Superior temporal gyrus (tissue), 1 donor: ENCODE measurements around the gene SHTN1.

Source experiments
- DNase-seq: peaks from one replicate; pipeline ENCODE4 v3.0.0-alpha.2; 2016; ENCODE audit errors: extremely low spot score

The SHTN1 gene

GRCh38 chr10:117005026-117005526 is at the start of gene SHTN1:
TSS of gene SHTN1 (minus strand) at chr10:117005187. CDS start at chr10:117005079, 108 bp downstream.
- peak; percentile 80 for DNase-seq

GRCh38 chr10:117053482-117053881 is 48.5 kb upstream of the SHTN1 start:
- no peak for DNase-seq

GRCh38 chr10:117047947-117048346 is 43.0 kb upstream of the SHTN1 start:
- no peak for DNase-seq

- DNase-seq: no peak
These were observed 11.3 kb upstream of the SHTN1 start for GRCh38 chr10:117016266-117016665.

GRCh38 chr10:117014835-117015234 is 9.8 kb upstream of the SHTN1 start:
- no peak for DNase-seq

GRCh38 chr10:117007080-117007479 is 2.1 kb upstream of the SHTN1 start:
- DNase-seq: peak; percentile 8

- DNase-seq: peak; percentile 71
These were observed 604 bp upstream of the SHTN1 start for GRCh38 chr10:117005527-117006055.

GRCh38 chr10:117004227-117005025 is 561 bp downstream of the SHTN1 start:
- DNase-seq: peak; percentile 80

- DNase-seq: peak; percentile 40
These were observed 1.7 kb downstream of the SHTN1 start for GRCh38 chr10:117003336-117003735.

- DNase-seq: peak; percentile 38
These were observed 2.8 kb downstream of the SHTN1 start for GRCh38 chr10:117002206-117002605.

GRCh38 chr10:117001144-117001543 is 3.8 kb downstream of the SHTN1 start:
- no peak for DNase-seq

GRCh38 chr10:117000580-117000979 is 4.4 kb downstream of the SHTN1 start:
- DNase-seq: peak; percentile 74

GRCh38 chr10:116998172-116998571 is 6.8 kb downstream of the SHTN1 start:
- DNase-seq: no peak

GRCh38 chr10:116997015-116997414 is 8.0 kb downstream of the SHTN1 start:
- peak; percentile 29 for DNase-seq

GRCh38 chr10:116995648-116996047 is 9.3 kb downstream of the SHTN1 start:
- peak; percentile 36 for DNase-seq

GRCh38 chr10:116994113-116994890 is 10.7 kb downstream of the SHTN1 start:
- DNase-seq: no peak

GRCh38 chr10:116993610-116994009 is 11.4 kb downstream of the SHTN1 start:
- no peak for DNase-seq

- DNase-seq: peak; percentile 42
These were observed 12.8 kb downstream of the SHTN1 start for GRCh38 chr10:116992183-116992582.

- no peak for DNase-seq
These were observed 14.6 kb downstream of the SHTN1 start for GRCh38 chr10:116990276-116990800.

GRCh38 chr10:116989439-116989838 is 15.5 kb downstream of the SHTN1 start:
- DNase-seq: peak; percentile 57

GRCh38 chr10:116988311-116988710 is 16.7 kb downstream of the SHTN1 start:
- no peak for DNase-seq

- DNase-seq: no peak
These were observed 19.4 kb downstream of the SHTN1 start for GRCh38 chr10:116985611-116986010.
